ENCODE results near the gene NT5C.
A peak's percentile ranks its signal among the peaks of the same experiment; 100 is the strongest.

NT5C gene

DNA sequence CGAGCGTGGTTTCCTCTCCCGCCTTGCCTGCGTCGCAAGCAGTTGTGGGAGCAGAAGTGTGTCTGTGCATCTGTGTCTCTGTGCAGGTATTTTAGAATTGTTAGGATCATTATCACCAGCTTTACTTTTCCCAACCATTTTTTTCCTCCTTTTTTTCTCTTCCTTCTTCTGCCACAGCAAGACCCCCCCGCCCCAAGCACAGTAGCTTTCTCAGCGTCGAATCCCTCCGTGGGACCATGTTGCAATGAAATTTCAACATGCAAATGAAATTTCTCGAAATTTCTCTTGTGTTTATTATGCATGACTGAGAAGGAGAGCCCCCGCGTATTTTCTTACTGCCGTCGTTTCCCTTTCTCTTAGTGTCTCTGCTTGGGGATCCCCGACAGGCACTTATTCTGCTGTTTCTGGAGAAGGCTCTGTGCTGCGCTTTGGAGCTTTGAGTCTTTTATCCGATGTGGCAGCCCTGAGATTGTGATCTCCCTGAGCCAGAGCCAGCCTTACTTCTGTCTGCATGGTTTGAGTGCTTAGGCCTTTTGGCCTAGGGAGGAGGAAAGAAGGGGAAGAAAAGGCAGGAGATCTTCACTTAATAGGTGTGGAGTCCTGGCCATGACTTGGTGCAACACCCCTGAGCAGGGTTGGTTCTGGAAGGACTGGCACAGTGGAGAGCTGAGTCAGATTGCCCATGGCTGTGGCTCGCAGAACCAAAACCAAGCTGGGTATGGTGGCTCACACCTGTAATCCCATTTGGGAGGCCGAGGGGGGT lies 16.8 kb downstream of the NT5C start:
- no peak for DNase-seq

DNA sequence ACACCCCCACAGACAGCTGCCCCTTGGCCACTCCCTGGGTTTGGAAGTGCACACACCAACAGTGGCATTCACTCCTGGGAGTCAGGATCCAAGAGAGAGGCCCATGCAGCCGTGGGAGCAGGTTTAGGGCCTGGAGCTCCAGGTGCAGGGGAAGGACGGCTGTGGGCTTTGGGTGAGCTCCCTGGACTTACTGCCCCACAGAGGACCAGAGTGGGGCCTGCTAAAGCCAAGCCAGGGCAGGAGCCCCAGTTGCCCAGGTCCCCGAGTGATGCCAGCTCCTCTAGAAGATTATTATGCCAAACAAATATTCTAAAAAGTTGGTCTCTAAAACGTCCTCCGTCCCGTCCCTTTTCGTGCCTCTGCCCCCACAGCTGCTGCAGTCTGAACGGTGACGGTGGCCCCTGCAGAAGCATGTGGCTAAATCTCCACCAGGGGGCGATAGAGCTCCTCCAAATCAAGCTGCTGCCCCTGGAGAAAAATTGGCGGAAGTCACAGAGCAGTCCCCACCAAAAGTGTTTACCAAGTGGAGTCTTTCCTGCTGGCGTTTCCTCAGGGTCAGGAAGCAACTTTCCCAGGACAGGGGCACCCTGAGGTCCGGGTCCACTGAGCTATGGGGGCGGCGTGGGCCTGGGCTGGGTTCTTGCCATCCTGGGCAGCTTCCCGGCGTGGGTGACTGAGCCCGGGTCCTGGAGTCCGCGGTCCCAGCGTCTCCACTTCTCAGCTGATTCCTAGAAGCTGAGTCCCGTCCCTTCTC lies 17.6 kb downstream of the NT5C start:
- DNase-seq: peak; percentile 75

DNA sequence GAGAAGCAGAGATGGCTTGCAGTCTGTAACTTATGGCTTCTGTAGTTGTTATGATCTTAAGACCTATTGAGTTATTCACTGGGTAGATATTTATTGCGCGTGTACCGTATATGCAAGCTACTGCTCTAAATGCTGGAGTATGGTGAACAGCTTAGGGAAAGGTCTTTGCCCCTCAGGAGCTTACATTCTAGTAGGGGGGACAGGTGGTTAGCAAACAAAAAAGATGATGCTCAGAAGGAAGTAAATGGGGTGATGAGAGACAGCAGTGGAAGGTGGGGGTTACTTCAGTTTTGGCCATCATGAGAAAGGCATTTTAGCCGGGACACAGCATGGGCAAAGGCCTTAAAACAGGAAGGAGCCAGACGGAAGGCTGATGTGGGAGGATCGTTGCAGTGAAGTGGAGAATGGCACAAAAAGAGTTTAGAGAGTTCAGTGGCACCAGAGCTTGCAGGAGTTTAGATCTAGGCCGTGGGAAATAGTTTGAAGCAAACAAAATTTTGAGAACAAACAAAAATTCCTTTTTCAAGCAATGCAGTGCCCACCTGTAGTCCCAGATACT lies 19.7 kb downstream of the NT5C start:
- no peak for DNase-seq

DNA sequence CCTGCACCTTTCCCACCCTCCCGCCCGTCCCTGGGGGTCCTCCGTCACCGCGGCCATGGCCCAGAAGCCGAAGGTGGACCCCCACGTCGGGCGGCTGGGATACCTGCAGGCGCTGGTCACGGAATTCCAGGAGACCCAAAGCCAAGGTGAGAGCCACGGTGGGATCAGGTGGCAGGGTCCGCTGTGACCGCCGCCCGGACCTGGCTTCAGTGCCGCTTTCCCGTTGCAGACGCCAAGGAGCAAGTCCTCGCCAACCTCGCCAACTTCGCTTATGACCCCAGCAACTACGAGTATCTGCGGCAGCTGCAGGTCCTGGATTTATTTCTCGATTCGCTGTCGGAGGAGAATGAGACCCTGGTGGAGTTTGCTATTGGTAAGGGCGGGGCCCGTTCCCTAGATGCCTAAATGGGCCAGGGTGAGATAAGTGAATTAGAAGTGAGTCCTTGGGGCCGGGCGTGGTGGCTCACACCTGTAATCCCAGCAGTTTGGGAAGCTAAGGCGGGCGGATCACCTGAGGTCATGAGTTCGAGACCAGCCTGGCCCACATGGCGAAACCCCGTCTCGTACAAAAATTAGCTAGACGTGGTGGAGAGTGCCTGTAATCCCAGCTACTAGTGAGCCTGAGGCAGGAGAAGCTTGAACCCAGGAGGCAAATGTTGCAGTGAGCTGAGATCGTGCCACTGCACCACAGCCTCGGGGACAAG lies 21.2 kb downstream of the NT5C start:
- DNase-seq: no peak

DNA sequence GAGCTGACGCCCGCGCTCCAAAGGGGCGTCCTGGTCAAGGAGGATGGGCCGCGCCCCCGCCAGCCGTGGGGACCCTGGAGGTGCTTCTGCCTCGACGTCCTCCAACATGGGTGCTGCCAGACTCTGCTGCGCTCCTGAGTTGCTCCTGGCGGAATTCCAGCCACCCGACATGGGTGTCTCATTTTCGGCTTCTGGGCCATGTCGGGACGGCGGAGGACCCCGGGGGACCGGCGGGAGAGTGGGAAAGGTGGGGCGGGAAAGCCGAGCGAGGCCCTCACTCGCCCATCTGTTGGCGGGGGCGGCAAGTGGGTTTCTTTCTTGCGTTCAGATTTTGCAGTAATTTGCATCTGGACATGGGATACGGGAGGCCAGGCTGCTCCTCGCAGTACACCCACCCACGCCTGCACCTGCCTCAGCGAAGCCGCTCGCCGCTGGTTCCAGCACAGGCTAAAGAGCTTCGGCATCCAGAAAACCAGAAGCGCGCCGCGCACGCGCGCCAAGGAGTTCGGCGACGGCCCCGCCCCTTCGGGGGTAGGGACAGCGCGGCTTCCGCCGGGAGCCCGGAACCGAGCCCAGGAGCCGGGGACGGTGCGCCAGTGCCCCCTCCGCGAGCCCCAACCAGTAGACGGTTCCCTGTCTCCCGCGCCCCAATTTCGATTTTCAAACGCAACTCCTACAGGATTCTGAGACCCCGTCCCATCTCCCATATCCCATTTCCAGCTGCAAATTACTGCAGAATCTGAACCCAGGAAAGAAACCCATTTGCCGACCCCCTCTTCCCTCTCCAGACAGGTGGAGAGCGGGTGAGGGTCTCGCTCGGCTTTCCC lies 21.9 kb downstream of the NT5C start, which contains the start of gene ARMC7:
ARMC7 (plus strand) TSS at position 563 of the 827 bp plus-strand sequence. CDS start 320 bp downstream, outside the sequence.
- no peak for DNase-seq

DNA sequence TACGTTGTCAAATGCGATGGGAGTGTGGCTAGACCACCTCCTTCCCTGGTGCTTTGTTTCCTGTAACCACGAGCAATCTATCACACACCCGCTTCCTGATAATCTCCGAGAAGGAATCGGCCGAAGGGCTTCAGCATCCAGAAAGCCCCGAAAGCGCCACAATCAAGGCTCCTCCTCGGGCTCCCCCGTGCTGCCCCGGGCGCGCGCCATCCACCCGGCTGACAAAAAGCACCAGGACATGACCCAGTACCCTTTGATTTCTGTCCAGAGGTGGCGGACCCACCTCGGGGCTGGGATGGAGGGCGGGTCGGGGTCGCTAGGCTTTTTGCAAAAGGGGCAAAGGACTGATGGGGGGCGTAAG lies 22.5 kb downstream of the NT5C start:
- no peak for DNase-seq

DNA sequence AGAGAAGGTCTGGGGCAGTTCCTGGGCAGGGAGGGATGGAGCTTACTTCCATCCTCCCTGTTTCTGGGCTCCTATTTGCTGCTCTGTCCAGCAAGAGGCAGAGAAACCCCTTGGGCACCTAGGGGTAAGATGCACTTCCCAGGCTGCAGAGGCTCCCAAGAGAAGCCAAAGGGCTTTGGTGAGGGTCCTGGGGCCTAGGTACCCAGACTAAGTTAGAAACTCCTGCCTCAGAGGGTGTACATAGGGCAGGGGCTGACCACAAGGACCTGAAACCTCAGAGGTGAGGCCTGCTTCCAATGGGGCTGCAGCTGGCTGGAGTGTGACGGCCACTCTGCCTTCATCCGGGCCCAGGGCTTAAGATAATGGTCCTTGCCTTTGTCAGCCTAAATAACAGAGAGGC lies 23.3 kb downstream of the NT5C start:
- DNase-seq: no peak

DNA sequence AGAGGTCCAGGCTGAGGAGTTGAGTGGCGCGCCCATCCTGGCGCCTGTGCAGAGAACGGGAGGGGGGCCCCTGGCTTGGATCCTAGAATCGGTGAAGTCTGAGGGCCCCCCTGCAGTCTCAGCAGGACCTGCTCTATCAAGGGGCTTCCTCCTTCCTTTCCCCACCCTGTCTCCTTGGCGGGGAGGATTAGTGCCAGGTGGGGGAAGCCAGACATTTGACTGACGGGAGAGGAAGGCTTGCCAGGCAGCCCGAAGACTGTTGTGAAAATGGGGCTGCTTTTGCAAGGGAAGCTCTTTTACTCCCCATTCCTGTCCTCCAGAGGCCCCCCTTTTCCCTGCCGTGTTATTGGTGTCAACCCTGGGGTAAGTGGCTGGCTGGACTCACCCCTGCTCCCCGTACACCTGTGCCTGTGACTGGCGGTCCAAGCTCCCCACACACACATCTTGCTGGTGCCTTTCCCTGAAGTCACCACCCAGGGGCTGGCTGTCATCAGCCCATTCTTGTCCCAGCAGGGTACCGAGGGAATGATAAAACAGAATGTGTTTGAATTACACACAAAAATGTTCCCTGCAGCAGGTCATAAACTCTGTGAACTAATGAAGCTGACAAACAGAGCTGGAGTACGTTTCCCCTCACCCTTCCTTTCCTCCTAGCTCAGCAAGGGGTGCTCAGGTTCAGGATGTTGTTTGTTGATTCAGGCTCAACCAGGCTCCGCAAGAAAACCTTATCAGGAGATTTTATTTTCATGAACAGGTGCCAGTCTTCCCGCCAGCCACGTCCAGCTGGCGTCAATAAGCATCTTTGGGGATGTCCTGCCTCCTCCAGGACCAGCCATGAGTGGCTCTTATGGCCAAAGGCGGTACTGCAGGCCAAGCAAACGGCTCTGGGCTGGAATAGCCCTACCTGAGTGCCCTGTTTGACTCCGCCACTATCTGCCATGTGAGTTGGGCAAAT lies 26.1 kb downstream of the NT5C start:
- DNase-seq: no peak

DNA sequence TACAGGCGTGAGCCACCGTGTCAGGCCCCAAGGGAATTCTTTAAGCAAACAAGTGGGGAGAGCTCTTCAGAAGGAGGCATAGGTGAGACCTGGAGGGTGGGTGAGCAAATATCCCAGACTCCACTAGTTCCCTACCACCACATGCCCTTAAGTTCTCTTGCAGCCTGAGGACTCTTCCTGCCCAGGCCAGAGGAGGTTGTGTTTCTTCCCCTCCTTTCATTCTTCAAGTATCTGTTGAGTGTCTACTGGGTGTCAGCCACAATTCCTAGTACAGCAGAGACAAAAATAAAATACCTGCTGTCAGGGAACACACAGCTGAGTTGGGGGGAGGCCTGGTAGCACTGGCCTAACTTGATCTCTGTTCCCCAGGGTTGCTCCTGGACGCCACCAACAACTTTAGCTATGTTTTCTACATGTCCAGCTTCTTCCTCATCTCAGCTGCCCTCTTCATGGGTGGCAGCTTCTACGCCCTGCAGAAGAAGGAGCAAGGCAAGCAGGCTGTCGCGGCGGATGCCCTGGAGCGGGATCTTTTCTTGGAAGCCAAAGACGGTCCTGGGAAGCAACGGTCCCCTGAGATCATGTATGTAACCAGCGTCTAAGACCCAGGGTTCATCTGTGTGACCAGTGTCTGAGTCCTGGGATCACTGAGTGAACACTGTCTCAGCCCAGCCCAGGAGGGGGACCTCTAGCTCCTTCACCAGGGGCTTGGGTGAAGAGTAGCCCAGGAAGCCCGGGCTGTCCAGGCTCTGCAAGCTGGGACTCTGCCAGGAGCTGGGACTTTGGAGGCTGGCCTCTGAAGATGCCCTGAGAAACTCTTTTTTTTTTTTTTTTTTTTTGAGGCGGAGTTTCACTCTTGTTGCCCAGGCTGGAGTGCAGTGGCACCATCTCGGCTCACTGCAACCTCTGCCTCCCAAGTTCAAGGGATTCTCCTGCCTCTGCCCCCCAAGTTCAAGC lies 27.7 kb downstream of the NT5C start:
- DNase-seq: no peak

DNA sequence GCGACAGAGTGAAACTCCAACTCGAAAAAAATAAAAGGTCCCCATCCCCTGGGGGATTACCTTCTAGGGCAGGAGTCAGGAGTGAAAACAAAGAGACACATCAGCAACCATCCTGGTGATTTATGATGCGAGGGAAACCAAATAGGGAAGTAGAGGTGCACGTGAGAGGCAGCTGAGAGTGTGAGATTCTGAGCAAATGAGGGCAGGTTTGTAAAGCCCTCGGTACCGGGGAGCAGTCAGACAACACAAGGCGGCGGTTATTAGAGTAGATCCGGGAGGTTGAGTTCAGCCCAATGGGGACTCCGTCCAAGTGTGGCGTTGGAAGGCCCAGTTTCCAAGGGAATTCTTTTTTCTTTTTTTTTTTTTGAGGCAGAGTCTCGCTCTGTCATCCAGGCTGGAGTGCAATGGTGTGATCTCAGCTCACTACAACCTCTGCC lies 29.1 kb downstream of the NT5C start:
- DNase-seq: no peak

DNA sequence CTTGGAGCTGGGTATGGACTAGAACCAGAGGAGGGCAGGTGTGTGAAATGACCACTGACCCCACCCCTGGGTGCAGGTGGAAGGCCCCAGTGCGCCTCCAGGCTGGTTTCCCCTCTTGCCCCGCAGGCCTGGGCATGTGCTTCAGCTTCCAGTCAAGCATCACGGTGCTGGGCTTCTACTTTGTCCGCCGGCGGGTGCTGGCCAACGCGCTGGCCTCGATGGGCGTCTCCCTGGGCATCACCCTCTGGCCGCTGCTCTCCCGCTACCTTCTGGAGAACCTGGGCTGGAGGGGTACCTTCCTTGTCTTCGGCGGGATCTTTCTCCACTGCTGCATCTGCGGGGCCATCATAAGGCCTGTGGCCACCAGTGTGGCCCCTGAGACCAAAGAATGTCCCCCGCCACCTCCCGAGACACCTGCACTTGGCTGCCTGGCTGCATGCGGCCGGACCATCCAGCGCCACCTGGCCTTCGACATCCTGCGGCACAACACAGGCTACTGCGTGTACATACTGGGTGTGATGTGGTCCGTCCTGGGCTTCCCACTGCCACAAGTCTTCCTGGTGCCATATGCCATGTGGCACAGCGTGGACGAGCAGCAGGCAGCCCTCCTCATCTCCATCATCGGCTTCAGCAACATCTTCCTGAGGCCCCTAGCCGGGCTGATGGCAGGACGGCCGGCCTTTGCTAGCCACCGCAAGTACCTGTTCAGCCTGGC lies 31.5 kb downstream of the NT5C start:
- no peak for DNase-seq

DNA sequence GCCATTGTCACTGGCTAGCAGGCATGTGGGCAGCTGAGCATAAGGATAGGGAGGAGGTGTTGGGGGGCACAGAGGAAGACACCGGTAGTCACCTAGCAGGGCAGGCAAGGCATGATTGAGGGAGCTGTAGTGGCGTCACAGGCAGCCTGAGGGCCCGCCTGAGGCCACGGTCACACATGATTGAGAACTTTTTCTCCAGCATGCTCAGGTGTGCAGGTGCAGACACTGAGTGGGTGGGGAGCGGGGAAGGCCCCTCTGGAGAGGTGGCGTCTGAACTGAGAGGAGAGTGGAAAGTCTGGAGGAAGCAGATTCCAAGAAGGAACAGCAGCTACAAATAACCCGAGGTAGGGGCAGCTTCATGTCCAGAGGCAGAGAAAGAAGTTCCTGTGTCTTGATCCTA lies 32.7 kb downstream of the NT5C start:
- no peak for DNase-seq

DNA sequence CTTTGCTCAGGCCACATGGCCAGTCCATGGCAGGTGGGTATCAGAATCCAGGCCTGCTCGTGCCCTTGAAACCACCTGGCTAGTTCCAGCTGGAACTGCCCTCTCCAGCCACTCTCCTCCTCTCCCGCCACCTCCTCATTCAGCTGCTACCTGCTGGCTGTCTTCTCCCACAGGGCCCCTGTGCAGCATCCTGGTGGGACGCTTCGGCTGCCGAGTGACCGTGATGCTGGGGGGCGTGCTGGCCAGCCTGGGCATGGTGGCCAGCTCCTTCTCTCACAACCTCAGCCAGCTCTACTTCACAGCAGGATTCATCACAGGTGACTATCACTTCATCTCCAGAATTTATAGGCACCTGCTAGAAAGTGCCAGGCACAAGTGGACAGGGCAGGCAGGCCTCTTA lies 33.7 kb downstream of the NT5C start:
- DNase-seq: no peak

DNA sequence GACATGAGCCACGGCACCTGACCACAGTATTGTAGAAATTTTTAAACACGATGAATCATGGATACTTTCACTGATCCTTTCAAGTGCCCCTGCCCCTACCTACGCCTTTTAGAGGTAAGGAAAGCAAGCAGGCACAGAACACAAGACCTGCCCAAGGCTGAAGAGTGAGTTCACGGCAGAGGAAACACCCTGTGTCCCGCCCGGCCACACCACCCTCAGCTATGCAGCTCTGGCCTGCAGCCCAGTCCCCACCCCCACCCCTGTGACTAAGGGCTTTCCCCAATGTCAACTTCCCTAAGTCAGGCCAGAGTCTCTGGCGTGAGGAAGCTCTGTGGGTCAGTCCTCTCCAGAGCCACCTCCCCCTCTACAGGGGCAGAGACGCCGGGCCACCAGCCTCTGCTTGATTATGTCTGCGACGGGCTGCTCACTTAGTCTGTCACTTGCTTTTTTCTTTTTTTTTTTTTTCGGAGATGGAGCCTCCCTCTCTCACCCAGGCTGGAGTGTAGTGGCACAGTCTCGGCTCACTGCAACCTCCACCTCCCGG lies 35.4 kb downstream of the NT5C start:
- no peak for DNase-seq

DNA sequence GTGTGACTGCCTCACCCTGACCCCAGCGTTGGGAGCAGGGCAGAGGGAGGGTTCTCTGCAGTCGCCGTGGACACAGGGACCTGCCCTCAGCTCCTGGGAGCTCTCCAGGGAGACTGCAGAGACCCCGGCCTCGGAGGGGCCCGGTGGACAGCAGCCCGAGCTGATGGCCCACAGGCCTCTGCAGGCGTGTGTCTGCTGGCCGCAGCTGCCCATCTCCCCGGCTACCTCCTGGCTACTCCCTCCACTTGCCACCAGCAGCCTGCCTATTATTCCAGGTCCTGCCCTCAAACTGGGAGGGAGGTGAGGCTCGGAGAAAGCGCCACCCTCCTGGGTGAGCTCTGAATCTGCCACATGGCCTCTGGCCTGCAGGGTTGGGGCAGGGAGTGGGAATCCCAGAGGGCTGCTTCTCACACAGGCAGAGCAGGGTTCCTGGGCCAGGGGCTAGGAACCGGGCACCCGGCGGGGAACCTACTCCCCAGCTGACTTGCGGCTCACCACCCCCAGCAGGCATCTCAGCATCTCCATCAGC lies 36.6 kb downstream of the NT5C start:
- DNase-seq: no peak

DNA sequence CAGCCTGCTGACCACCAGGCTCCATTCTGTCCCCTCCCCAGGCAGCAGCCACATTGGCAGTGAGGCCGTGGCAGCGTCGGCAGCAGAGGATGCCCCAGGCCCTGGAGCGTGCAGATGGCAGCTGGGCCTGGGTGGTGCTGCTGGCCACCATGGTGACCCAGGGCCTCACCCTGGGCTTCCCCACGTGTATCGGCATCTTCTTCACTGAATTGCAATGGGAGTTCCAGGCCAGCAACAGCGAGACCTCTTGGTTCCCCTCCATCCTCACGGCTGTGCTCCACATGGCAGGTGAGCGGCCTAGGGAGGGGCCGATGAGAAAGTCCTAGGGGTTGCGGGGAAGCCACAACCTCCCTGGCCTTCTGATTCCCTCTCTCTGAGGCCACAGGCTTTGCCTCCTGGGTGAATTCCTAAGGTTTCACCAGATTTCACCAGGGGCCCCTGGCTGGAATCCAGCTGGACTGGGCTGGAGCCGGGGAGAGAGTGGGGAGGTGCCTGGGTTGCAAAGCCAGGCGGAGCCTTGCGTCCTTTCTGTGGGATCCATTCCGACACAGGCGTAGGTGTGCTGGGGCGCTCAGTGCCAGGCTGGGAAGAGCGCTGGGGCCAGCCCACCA lies 37.9 kb downstream of the NT5C start:
- no peak for DNase-seq

DNA sequence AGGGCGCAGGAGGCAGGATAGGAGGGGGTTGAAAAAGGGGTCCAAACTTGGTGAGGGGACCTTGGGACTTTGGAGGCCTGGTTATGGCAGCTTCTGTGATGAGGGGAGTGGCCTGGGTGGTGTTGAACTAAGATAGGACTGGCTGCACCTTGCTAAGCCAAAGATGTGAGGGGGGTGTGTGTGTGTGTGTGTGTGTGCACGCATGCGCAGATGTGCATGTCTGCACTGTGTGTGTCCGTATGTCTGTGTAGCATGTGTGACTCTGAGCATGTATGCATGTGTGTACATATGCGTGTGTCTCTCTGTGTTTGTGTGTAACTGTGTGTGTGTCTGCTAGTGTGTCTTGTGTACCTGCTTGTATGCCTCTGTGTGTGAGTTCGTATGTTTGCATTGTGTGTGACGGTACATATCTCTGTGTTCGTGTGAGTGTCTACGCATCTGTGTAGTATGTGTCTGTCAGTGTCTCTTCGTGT lies 39.7 kb downstream of the NT5C start:
- DNase-seq: no peak

All from amniotic stem cell (primary cell).